HG03520 (cell line): ENCODE data around the gene KIFC3.
"Not testable (repeated sequence)": the region's sequence is repeated elsewhere in the genome, so short reads cannot be mapped to it uniquely, and the experiment has no call there.

ENCODE experiments used
- ATAC-seq: cut with Tn5 transposase; IDR thresholded peaks from one replicate; pipeline ENCODE4 v1.9.1; 2021; ENCODE audit warnings: mild to moderate bottlenecking, moderate library complexity; ENCODE audit not compliant: unreplicated experiment

The KIFC3 gene

DNA sequence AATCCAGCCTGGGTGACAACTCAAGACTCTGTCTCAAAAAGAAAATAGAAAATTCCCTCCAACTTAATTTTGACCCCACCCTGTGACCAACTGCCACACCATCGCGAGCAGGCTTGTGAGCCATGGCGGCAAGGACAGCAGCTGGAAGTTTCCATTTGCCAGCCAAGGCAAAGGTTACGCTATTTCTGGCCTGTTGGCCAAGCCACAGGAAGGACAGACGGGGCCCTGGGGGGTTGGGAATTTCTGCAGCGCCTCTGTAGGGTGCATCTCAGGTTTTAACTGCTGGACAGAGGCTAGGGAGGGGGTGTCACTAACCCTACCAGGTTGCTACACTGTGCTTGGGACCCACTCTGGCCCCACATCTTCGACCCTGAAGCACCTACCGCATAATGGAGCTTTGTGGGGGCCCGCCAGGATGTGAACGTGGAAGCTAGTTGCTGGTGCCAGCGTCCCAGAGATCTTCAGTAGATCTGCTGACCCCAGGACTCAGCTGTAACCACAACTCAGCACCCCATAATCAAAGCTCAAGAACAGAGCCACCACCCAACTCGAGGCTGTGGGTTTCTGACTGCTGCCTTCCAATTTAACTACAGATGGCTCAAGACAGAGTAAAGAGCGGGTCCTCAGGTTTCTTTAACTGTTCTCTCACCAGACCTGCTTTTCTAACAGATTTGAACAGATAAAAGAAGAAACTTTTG, 10.9 kb downstream of the KIFC3 start:
- no peak for ATAC-seq

DNA sequence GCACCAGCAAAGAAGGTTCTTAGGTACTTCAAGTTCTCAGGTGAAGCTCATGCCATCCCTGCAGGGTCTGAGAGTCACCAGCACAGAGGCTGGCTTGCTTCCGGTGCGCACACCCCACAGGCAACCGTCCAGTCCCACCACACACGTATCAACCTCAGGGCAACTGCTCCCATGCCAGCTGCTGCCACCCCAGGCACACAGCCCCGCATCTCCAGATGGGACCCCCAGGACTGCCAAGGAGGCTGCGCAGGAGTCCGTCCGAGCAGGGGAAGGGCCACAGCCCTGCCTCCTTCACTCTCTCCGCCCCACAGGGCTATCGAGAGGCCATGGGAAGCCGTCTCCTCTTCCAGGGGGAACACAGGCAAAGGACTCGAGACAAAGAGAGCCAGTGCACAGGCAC, 13.3 kb downstream of the KIFC3 start:
- ATAC-seq: no peak

- ATAC-seq: no peak
Observed at GRCh38 chr16:57788252-57788841, 13.9 kb downstream of the KIFC3 start.

DNA sequence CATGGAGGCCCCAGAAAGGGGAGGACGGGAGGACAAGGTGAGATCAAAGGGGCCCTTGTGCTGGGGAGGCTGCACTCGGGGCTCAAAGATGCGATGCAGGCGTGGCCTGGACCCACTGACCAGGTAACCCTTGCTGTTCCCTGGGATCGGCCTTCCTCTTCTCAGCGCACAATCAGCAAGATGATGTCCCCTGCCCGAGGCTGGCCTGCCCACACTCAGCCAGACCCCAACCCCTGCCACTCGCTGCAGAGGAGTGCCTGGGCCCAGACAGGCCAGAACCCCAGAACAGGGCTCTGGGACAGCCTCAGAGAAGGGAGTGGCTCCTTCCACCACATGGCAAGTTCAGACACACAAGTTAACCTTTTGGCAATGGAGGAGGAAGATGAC, 14.8 kb downstream of the KIFC3 start:
- ATAC-seq: no peak

GRCh38 chr16:57786632-57787518, 15.4 kb downstream of the KIFC3 start:
- ATAC-seq: no peak

GRCh38 chr16:57785924-57786323, 16.4 kb downstream of the KIFC3 start:
- ATAC-seq: no peak

GRCh38 chr16:57785385-57785784, 16.9 kb downstream of the KIFC3 start:
- no peak for ATAC-seq

- no peak for ATAC-seq
Observed at GRCh38 chr16:57784334-57784733, 18.0 kb downstream of the KIFC3 start.

DNA sequence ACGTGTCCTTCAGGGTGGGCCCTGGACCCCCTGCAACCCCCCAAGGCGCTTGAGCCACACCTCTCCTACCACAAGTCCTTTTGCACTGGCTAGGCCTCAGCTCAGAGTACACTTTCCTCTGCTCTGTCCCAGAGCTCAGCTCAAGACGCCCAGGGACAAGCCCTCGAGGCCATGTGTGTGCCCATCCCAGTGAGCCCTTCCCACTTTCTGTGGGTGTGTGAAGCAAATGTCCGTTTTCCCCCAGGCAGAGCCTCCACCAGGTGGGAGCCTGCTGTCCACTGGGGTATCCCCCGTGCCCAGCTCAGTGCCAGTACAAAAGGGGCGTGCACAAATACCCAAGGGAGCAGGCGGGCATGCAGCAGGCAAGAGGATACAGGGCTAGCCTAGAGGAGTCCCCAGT, 18.4 kb downstream of the KIFC3 start:
- ATAC-seq: no peak

GRCh38 chr16:57783116-57783515, 19.2 kb downstream of the KIFC3 start:
- ATAC-seq: no peak

DNA sequence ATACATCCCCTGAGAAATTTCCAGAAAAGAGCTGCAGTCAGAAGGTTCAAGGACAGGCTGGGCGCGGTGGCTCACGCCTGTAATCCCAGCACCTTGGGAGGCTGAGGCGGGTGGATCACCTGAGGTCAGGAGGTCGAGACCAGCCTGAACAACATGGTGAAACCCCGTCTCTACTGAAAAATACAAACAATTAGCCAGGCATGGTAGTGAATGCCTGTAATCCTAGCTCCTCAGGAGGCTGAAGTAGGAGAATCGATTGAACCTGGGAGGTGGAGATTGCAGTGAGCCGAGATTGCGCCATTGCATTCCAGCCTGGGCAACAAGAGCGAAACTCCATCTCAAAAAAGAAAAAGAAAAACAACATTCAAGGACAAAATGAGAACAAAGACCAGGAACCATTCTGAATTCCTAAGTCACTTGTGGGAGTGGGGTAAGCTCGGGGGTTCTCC, 19.7 kb downstream of the KIFC3 start:
- not testable (repeated sequence) for ATAC-seq

DNA sequence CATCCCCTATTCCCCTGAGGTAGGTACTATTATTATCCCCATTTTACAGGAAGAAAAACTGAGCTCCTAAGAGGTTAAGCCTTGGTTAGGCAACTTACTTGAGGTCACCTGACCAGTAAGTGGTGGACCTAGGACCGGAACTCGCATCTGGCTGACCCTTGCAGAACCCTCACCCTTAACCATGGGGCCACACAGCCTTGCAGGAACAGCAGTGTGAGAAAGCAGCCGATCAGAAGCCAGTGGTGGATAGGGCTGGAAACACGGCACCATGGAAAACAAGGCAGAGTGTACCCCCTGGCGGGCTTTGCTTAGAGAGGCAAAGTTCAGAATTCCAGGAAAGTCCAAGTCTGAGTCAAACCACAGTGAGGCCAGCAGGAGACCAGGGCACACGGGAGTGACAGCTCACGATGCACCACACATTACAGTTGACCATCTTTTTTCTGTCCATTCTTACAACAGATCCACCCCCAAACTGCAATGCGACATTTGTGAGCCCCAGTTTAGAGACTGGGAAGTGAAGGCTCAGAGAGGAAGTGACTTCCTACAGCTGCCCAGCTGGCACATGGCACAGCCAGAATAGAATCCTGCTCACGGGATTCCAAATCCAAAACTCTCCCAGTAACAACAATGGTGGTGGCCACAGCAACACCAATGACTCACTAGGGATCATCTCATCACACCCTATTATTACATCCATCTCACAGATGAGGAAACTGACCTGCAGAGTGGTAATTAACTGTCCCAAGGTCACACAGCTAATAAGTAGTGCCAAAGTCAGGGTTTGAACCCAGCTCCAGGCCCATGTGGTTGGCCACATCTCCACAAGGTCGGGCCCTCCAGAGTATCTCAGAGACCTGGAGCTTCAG, 20.3 kb downstream of the KIFC3 start:
- no peak for ATAC-seq

GRCh38 chr16:57781349-57781740, 20.9 kb downstream of the KIFC3 start:
- no peak for ATAC-seq

DNA sequence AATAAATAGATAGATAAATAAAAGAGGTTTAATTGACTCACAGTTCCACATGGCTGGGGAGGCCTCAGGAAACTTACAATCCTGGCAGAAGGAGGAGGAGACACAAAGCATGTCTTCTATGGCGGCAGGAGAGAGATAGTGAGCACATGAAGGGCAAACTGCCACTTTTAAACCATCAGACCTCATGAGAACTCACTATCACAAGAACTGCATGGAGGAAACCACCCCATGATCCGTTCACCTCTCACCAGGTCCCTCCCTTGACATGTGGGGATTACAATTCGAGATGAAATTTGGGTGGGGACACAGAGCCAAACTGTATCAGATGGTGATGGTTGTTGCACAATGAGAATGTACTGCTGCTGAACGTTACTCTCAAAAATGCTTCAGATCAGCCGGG, 22.5 kb downstream of the KIFC3 start:
- not testable (repeated sequence) for ATAC-seq

DNA sequence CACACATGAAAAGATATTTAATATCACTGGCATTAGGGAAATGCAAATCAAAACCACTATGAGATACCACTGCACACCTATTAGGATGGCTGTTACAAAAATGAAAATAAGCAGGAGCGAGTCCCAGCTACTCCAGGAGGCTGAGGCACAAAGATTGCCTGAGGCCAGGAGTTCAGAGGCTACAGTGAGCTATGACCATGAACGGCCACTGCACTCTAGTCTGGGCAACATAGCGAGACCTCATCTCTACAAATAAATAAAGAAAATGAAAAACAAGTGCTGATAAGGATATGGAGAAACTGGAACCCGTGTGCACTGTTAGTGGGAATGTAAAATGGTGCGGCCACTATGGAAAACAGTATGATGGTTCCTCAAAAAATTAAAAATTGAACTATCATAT, 23.6 kb downstream of the KIFC3 start:
- no peak for ATAC-seq

DNA sequence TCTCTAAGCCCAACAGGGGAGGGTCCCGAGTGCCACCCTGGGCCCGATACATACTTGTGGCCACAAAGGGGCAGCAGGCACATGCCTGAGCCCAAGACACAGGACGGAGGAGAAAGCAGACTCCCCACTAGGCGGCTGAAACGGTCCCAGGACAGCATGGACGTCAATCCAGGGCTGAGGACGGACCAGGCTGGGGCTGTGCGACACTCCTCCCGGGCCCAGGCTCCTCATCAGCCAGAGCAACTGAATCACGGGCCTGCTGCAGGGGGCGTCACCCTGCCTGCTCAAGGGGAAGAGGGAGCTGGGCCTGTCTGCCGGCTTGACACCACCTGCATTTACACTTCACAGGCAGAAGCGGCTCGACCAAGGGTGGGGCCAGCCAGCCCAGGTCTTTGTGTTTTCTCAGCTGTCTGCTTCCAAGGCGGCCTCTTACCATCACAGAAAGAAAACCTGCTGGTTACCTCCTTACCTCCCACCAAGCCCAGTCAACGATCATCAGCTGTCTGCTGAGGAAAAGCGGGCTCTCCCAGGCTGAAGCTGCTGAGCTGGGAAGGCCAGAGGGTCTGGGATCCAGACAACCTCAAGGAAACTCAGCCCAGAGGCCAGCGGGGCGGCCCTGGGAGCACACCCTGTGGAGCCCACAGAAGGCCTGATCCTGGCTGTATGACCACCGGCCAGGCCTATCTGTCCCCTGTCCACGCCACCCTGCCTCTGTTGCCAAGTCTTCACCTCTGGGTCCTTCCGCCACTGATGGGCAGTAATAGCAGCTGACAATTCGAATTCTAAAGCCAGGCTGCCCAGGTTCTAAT, 26.4 kb downstream of the KIFC3 start:
- no peak for ATAC-seq

DNA sequence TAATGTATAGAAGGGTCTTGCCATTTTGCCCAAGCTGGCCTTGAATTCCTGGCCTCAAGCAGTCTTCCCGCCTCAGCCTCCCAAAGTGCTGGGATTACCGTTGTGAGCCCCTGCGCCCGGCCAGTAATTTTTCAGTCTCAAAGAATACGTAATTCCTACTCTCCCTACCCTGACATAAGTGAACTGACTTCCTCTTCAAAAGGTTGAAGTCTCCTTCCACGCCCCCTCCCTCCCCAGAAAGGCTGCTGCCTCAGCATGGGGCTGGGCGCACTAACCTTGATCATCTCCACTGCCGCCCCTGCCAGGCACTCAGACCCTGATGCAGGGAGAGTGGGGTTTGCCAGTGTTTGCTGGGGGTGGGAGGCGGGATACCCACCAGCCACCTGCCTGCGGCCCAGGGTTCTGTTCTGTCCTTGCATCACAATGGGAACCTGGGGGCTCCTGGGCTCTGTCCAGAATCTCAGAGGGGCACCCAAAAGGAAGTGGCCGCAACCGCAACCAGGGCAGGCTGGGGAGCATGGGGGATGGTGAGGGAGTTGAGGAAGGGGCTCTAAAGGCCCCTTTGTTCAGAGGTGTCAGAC, 27.5 kb downstream of the KIFC3 start:
- ATAC-seq: no peak

GRCh38 chr16:57773655-57774295, 28.5 kb downstream of the KIFC3 start:
- no peak for ATAC-seq

DNA sequence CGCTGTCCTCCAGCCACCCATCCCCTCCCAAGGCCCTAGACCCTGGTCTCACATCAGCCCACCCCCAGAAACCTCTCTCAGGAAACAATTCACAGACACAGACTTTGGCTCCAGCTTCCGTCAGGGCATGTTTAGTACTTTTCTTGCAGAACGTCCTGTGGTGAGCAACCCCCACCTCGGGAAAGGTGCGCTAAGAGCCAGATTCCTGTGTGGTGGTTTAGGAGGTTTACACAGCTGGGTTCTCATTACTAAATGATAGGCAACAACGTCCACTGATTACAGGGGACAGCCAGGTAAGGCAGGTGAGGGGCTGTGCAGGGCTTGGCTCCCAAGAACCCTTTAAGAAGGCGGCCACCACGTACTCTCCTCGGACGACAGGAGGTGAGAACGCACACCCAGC, 29.3 kb downstream of the KIFC3 start:
- ATAC-seq: no peak
